GM21825 (cell line): ENCODE measurements around the gene DNAJC12.
"Not testable (repeated sequence)": the region's sequence is repeated elsewhere in the genome, so short reads cannot be mapped to it uniquely, and the experiment has no call there.

ENCODE experiments used
- ATAC-seq: cut with Tn5 transposase; IDR thresholded peaks from one replicate; pipeline ENCODE4 v1.9.1; 2021; ENCODE audit warnings: mild to moderate bottlenecking, moderate library complexity; ENCODE audit not compliant: unreplicated experiment

The DNAJC12 gene

GRCh38 chr10:67837541-67838314, at the start of gene DNAJC12:
Gene DNAJC12, minus strand, starts transcription at chr10:67838188. Its CDS starts 177 bp downstream, at chr10:67838011.
- peak; percentile 90 for ATAC-seq

GRCh38 chr10:67884842-67885670, 47.1 kb upstream of the DNAJC12 start:
- peak; percentile 64 for ATAC-seq

- peak; percentile 84 for ATAC-seq
Measured at GRCh38 chr10:67884313-67884841, 46.4 kb upstream of the DNAJC12 start, which contains the start of gene SIRT1. Gene SIRT1, plus strand, starts transcription at chr10:67884656. Its CDS starts 66 bp downstream, at chr10:67884722.

GRCh38 chr10:67883710-67884312, 45.8 kb upstream of the DNAJC12 start:
- no peak for ATAC-seq

- ATAC-seq, result no peak
Measured at GRCh38 chr10:67878133-67878532, 40.1 kb upstream of the DNAJC12 start.

GRCh38 chr10:67877421-67877820, 39.4 kb upstream of the DNAJC12 start:
- not testable (repeated sequence) for ATAC-seq

GRCh38 chr10:67875340-67876238, 37.6 kb upstream of the DNAJC12 start:
- no peak for ATAC-seq

- no peak for ATAC-seq
Measured at GRCh38 chr10:67869996-67870395, 32.0 kb upstream of the DNAJC12 start.

- no peak for ATAC-seq
Measured at GRCh38 chr10:67868132-67868531, 30.1 kb upstream of the DNAJC12 start.

GRCh38 chr10:67864607-67865371, 26.8 kb upstream of the DNAJC12 start:
- no peak for ATAC-seq

- no peak for ATAC-seq
Measured at GRCh38 chr10:67863094-67863493, 25.1 kb upstream of the DNAJC12 start.

GRCh38 chr10:67861750-67862432, 23.9 kb upstream of the DNAJC12 start:
- no peak for ATAC-seq

- no peak for ATAC-seq
Measured at GRCh38 chr10:67858971-67859370, 21.0 kb upstream of the DNAJC12 start.

GRCh38 chr10:67853512-67853911, 15.5 kb upstream of the DNAJC12 start:
- ATAC-seq, result no peak

GRCh38 chr10:67852761-67853160, 14.8 kb upstream of the DNAJC12 start:
- no peak for ATAC-seq

- no peak for ATAC-seq
Measured at GRCh38 chr10:67851186-67851585, 13.2 kb upstream of the DNAJC12 start.

- peak; percentile 93 for ATAC-seq
Measured at GRCh38 chr10:67849331-67850011, 11.5 kb upstream of the DNAJC12 start.

- no peak for ATAC-seq
Measured at GRCh38 chr10:67843284-67843683, 5.3 kb upstream of the DNAJC12 start.
